DMS114 treated with DMSO at 0.1 percent for 48 hours (cell line): ENCODE results near the gene CORIN.

ENCODE experiments used
- DNase-seq: peaks from one replicate; lab custom pipeline; 2025; ENCODE audit not compliant: unreplicated experiment; lab: John Stamatoyannopoulos, UW

Gene CORIN

DNA sequence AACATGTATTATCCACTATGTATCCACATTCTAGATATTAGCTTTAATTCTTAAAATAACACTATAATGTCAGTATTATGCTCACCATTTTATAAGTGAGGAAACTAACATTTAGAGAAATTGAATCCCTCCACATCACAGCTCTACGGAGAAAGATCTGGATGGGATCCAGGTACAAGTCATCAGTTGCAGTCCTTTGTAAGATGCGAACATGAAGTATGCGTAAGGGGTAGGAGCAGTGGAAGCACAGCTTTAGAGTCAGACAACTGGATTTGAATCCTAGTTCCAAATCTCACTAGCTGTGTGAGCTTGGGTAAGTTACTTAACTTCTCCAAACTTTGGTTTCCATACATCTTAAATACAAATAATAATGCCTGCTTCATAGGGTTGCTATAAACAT, 190.3 kb downstream of the CORIN start:
- no peak for DNase-seq

DNA sequence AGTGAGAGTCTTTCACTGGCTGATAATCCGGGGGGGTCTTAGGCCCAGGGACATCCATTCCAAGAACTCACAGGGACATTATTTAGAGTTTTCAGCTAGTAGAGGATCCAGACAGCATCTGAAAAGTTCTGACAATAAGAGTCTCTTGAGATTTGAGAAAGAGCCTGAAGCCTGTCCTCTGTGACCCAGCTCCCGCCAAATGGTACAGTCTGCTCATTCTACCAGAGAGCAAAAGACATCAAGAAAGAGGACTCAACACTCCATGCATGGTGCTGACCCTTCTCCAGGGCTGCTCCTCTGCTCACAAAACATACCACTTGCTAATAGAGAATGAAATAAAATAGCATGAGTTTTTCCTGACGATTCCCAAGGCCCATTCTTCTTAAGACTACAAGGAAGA, 190.8 kb downstream of the CORIN start:
- DNase-seq, result no peak

GRCh38 chr4:47646372-47646771, 191.5 kb downstream of the CORIN start:
- DNase-seq, result no peak

DNA sequence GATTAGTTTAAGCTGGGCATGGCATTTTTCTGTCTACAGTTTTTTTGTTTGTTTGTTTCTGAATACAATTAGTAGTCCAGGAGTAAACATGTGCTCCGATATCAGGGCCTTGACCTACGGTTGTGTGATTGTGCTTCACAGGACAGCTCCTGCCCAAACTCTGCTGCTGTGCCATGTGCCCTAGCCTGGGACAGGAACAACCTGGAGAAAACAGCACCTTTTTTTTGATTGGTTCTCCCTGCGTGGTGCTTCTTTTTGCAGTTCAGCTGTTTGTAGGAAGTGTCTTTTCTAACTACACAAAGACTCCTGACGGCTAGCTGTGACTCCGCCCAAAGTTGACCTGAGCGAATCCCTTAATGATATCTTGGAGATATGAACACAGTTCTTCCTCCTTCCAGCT, 194.0 kb downstream of the CORIN start:
- no peak for DNase-seq

GRCh38 chr4:47642985-47643760, 194.7 kb downstream of the CORIN start:
- DNase-seq, result no peak

DNA sequence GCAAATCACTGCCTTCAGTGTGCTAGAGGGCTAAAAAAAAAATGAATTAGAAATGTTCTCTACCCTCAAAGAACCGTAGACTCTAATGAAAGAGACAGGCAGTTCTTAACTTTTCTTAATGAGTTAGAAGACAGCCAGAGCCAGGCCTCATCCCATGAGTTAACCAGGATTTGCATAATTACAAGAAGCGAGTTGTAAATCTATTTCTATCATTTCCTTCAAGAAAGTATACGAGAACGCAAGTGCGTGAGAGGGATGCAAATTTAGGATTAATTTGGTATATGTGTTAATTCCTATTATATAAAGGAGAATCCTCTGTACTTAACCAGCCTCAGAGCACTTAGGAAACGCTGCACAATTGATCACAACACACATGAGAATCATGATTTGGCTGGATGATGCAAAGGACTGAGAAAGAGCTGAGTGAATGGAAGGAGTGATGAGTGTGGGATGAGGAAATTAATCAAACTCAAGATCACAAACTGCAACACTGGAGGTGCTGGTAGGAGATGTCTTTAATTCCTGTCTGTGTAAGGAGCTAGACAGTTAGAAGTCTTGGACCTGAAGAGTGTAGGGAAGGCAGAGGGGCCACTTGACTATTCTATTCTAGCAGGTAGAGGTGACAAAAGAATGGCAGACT, 195.6 kb downstream of the CORIN start:
- DNase-seq, result no peak

GRCh38 chr4:47641755-47642154, 196.1 kb downstream of the CORIN start:
- no peak for DNase-seq

DNA sequence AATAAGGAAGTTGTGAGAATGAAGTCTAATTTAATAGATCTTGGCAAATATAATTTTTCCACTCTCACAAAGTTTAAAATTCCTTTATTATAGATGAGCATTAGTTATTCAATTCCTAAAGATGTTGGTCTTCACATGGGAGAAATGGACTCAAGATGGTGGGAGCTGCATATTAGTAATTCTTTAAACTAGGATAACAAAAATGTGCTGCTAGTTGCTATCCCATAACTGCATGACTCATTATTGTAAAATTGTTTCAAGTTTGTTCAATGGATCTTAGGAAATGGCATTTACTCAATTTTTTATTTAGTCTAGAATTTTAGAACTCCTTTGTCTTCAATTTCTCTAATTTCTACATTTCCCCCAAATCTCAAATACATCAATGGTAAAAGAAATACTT, 197.0 kb downstream of the CORIN start:
- DNase-seq, result no peak

DNA sequence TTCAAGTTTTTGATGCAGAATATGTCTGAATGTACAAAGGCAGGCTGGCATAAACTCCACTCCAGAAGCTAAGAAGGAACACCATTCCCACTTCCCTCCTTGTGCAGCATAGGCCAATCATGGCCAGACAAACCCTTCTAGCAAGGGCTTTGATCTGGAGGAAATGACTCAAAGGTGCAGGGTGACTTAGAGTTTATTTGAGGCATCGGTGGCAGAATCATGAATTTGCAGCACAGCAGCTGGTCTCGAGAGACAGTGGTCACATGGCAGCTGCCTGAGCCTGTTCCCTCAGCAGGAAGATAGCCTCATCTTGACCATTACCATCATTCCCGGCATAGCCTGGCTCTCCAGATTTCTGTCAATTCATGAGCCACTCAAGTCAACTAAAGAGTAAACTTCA, 198.3 kb downstream of the CORIN start:
- no peak for DNase-seq

GRCh38 chr4:47631161-47631560, 206.7 kb downstream of the CORIN start:
- DNase-seq, result no peak

- no peak for DNase-seq
Measured at GRCh38 chr4:47624031-47624441, 213.8 kb downstream of the CORIN start.

DNA sequence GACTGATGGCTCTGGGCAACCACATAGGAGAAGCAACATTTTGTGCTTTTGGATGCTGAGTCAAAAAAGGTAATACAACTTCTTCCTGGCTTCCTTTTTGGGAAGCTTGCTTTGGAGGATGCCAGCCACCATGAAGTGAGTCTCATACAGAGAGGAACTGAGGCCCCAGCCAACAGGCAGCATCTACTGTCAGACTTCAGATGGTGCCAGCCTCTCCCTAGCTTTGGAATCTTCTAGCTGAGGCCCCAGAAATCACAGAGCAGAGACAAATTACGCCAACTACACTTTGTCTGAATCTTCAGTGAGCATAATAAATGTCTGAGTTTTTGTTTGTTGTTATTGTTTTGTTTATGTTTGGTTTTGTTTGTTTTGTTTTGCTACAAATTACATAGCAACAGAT, 216.7 kb downstream of the CORIN start:
- DNase-seq, result no peak

GRCh38 chr4:47619691-47620090, 218.2 kb downstream of the CORIN start:
- DNase-seq, result no peak

DNA sequence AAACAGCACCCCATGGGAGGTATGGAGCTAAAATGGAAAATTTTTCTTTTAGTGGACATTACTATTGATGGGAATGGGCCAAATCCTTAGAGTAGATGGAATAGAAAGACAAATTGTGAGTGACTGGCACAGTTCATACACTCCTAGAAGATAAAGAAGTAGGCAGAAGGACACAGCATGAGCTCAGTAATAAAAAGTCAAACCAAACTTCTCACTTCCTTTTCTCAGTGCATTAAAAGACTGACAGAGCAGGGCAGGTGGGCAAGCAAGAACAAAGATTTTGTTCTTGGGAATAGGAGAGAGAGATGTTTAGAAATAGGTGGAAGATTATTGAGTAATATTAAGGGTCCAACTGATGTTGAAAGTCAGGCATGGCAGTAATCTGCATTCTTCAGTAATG, 220.3 kb downstream of the CORIN start:
- no peak for DNase-seq

DNA sequence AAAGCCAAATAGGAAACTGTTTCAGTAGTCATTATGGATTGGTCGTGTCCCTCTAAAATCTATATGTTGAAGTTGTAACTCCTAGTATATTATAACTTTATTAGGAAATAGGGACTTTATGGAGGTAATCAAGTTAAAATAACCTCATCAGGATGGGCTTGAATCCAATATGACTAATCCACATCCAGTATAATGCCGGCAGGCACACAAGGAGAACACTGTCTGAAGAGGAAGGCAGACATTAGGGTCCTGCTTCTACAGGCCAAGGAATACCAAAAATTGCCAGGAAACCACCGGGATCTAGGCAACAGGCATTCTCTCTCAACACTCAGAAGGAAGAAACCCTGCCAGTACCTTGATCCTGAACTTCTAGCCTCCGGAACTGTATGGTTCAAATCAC, 222.5 kb downstream of the CORIN start:
- no peak for DNase-seq

GRCh38 chr4:47612116-47613023, 225.5 kb downstream of the CORIN start:
- no peak for DNase-seq

GRCh38 chr4:47606482-47606881, 231.4 kb downstream of the CORIN start:
- DNase-seq, result no peak

DNA sequence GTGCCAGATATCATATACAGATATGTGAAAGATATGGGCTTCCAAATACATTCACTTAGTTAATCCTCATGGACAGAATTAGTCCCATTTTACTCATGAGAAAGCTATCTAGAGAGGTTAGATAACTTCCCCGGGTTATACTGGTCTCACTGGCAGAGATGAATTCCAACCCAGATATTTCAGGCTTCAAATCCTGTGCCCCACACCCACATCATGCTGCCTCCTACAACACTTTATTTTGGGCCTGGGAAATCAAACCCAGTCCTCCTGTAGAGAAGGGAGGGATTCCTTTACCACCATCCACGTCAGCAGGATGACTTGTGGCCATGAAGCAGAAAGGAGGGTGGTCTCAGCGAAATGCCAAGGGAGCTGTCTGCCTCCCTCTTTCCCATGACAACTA, 239.0 kb downstream of the CORIN start:
- DNase-seq, result no peak

GRCh38 chr4:47598320-47598719, 239.5 kb downstream of the CORIN start:
- DNase-seq, result no peak

DNA sequence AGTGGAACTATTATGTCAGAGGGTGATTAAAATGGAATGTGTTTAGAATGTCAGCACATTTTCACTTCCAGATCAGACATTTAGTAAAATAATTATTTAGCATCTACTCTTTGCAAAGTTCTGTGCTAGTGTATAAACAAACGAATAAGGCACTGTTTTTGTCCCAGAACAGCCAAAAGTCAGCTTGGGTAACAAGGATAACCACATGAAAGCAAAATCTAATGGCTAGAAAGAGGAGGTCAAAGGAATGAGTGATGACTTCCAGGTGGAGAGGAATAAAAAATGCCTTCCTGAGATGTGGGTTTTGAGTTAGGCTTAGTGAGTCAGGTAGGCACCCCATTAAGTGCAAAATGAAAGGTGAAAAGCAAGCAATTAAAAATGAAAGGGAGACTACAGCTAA, 240.2 kb downstream of the CORIN start:
- DNase-seq, result no peak

DNA sequence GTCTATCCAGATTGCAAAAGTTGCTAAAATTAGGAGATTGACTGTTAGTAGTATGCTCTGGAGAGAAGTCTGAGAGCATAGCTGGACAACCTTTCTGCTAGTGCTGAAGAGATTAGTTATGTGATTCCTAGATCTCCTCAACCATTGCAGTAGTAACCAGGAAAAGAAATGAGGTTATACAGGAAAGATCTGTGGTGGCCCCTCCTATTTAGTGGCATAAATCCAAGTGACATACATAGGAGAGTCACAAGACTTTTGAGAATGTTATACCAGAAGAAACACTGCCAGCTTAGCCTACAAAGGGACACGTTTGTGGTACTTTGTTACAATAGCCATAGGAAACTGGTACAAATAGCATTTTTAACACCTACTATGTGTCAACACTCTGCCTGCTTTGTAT, 247.5 kb downstream of the CORIN start:
- no peak for DNase-seq

DNA sequence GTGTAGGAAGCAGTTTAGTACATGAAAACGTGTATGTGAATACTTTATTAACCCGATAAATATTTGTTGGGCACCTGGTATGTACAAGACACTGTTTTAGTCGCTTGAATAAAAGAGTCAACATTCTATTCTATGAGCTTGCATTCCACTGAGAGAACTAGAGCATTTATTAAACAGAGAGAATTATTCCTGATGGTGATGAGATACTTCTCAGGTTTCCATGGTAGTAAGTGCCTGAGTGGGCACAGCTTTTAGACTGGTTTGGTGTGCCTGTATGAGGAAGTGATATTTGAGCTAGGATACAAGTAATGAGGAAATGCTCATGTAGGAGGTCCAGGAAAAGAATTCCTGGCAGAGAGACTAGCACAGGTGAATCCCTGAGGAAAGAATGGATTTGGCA, 258.6 kb downstream of the CORIN start:
- no peak for DNase-seq
